Measurements from ENCODE around the gene TSNAX.
"Not testable (repeated sequence)": the region's sequence is repeated elsewhere in the genome, so short reads cannot be mapped to it uniquely, and the experiment has no call there.

TSNAX gene

DNA sequence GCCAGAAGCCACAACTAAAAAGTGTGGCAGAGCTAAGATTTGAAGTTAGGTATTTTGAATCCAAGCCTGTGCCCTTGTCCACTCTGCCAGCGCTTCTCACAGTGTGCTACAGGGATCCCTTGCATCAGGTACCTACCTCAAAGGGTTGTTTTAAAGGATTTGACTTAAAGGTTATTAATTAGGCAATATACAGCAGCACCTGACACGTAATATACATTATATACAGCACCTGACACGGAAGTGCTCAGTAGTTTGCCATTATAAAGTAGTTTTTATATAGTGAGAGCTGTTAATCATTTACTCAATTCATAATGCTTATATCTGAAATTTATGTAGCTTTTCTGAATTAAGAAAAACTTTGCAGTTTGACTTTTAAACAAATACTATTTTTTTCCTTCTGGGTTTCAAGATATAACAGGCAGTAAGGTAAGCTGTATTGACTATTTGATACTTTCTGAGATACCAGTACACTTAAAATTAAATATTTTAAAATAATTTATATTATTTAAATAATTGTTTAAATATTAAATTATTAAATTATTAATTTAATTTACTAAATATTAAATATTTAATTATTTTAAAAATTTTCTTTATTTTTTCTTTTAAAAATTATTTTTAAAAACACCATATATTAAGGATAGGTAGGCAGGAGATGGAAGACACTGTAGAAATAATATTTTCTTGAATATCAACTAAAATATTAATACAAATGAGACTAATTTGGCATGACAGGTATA is 33.3 kb downstream of the TSNAX start:
- DNase-seq, result no peak
- Mint-ChIP-seq H3K36me3 (ENCODE audit: low read depth) (peaks cover 56% of the 10 kb centered on the region), H3K27me3 (ENCODE audit: low read depth, poor library complexity) (no peaks in the 10 kb centered on the region), H3K4me3 (no peak overlapping the region), H3K9me3 (no peaks in the 10 kb centered on the region), H3K27ac (no peak overlapping the region), H3K4me1 (no peaks in the 10 kb centered on the region)
- no peak for TF ChIP-seq CTCF (IDR thresholded peaks at IDR 0.05)

GRCh38 chr1:231563247-231563646 is 34.8 kb downstream of the TSNAX start:
- Mint-ChIP-seq H3K4me3 (no peak overlapping the region), H3K27ac (no peak overlapping the region), H3K36me3 (ENCODE audit: low read depth) (peaks cover 67% of the 10 kb centered on the region), H3K9me3 (no peaks in the 10 kb centered on the region), H3K27me3 (ENCODE audit: low read depth, poor library complexity) (no peaks in the 10 kb centered on the region), H3K4me1 (no peaks in the 10 kb centered on the region)
- TF ChIP-seq CTCF (IDR thresholded peaks at IDR 0.05), result no peak
- DNase-seq, result no peak

DNA sequence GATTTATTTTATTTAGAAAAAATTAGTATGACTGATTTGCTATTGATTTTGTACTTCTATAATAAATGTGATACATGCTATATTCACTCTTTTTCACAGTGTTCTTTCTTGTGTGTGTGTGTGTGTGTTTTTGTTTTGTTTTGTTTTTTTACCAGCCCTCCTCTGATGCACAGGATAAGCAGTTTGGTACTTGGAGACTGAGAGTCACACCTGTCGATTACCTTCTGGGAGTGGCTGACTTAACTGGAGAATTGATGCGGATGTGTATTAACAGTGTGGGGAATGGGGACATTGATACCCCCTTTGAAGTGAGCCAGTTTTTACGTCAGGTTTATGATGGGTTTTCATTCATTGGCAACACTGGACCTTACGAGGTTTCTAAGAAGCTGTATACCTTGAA is 35.9 kb downstream of the TSNAX start:
- DNase-seq, result no peak
- no peak overlapping the region for H3K27ac Mint-ChIP-seq
- no peaks in the 10 kb centered on the region for H3K4me1 Mint-ChIP-seq
- no peak for TF ChIP-seq CTCF (IDR thresholded peaks at IDR 0.05)
- H3K9me3 Mint-ChIP-seq, result peaks cover under 1% of the 10 kb centered on the region
- no peaks in the 10 kb centered on the region for H3K27me3 Mint-ChIP-seq (ENCODE audit: low read depth, poor library complexity)
- H3K4me3 Mint-ChIP-seq, result no peak overlapping the region
- peaks cover 67% of the 10 kb centered on the region for H3K36me3 Mint-ChIP-seq (ENCODE audit: low read depth)

DNA sequence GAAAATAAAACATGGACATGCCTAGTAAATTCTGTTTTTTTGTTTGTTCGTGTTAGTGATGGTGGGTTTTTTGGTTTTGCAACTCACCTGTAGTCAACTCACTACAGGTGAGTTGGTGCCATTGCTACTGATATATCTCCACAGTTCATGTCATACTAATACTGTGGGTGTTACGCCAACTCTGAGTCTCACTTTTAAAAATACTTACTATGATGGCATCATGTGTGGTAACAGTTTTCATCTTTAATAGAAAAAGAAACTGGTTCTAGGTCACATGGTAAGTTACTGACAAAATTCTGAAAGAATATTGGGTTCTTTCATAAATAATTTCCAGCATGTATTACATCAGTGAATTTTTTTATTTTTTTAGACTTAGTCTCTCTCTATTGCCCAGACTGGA is 38.0 kb downstream of the TSNAX start:
- TF ChIP-seq CTCF (IDR thresholded peaks at IDR 0.05), result no peak
- Mint-ChIP-seq H3K27ac (no peak overlapping the region), H3K4me3 (no peak overlapping the region), H3K27me3 (ENCODE audit: low read depth, poor library complexity) (no peaks in the 10 kb centered on the region), H3K4me1 (no peaks in the 10 kb centered on the region), H3K9me3 (peaks cover 4% of the 10 kb centered on the region), H3K36me3 (ENCODE audit: low read depth) (peaks cover 63% of the 10 kb centered on the region)
- DNase-seq, result no peak

GRCh38 chr1:231570262-231570661 is 41.8 kb downstream of the TSNAX start:
- H3K27me3 Mint-ChIP-seq (ENCODE audit: low read depth, poor library complexity); DNase-seq; H3K27ac Mint-ChIP-seq; H3K4me1 Mint-ChIP-seq; H3K4me3 Mint-ChIP-seq; H3K9me3 Mint-ChIP-seq: not testable (repeated sequence)
- peaks cover 33% of the 10 kb centered on the region for H3K36me3 Mint-ChIP-seq (ENCODE audit: low read depth)

DNA sequence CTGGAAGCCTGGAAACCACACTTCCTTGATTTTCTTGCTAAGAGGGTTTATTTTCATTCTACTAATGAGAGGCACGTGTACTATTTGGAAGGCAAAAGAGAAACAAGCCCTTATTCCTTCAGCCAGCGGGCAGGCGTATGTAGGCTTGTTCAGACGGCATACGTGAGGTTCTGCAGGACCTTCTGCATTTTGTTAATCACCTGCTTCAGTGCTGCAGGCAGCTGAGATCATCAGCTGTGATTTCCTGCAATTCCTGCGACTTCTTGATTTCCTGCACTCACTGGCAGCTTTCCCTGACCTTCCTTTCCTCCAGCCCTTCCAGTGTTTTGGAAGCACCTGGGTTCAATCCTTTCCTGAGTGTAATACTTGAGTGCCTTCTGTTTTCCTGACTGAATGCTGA is 43.4 kb downstream of the TSNAX start:
- no peak for TF ChIP-seq CTCF (IDR thresholded peaks at IDR 0.05)
- H3K27ac Mint-ChIP-seq, result peak overlapping the region; percentile 38
- DNase-seq, result no peak
- peaks cover 26% of the 10 kb centered on the region for H3K36me3 Mint-ChIP-seq (ENCODE audit: low read depth)
- H3K4me3 Mint-ChIP-seq, result no peak overlapping the region
- peaks cover 4% of the 10 kb centered on the region for H3K9me3 Mint-ChIP-seq
- no peaks in the 10 kb centered on the region for H3K4me1 Mint-ChIP-seq
- no peaks in the 10 kb centered on the region for H3K27me3 Mint-ChIP-seq (ENCODE audit: low read depth, poor library complexity)

Data from nephron progenitor cell (in vitro differentiated cells).